ENCODE measurements around the gene EML4. TPM values are rescaled to one million over a fixed set of nuclear protein-coding genes. Genes with fewer than 3 reads are reported as not detected.

Gene EML4
- total RNA-seq, 2 donors from 2014 or later = 32.8 to 59.9 TPM

DNA sequence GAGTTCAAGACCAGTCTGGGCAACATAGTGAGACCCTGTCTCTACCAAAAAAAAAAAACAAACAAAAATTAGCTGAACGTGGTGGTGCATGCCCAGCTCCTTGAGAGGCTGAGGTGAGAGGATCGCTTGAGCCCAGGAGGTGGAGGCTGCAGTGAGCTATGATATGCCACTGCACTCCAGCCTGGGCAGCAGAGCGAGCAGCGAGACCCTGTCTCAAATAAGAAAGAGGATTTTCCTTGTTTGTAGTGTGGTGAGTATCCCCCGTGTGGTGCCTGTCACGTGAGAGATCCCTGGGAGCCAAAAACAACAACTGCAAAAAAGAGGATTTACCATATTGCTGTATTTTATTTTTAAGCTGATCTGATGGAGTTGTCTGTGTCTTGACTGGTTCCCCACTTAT is 9.2 kb downstream of the EML4 start:
- H3K9me3 ChIP-seq = no peaks in the 10 kb centered on the region
- no peaks in the 10 kb centered on the region for H3K36me3 ChIP-seq
- no peaks in the 10 kb centered on the region for H3K27me3 ChIP-seq (replicated peaks; ENCODE audit: insufficient read depth)
- peaks cover 30 to 43% of the 10 kb centered on the region in 2 donors for H3K4me1 ChIP-seq (ENCODE audit: control insufficient read depth in 1 of 2, low read depth in 2 of 2)
- TF ChIP-seq, protein P1, sequence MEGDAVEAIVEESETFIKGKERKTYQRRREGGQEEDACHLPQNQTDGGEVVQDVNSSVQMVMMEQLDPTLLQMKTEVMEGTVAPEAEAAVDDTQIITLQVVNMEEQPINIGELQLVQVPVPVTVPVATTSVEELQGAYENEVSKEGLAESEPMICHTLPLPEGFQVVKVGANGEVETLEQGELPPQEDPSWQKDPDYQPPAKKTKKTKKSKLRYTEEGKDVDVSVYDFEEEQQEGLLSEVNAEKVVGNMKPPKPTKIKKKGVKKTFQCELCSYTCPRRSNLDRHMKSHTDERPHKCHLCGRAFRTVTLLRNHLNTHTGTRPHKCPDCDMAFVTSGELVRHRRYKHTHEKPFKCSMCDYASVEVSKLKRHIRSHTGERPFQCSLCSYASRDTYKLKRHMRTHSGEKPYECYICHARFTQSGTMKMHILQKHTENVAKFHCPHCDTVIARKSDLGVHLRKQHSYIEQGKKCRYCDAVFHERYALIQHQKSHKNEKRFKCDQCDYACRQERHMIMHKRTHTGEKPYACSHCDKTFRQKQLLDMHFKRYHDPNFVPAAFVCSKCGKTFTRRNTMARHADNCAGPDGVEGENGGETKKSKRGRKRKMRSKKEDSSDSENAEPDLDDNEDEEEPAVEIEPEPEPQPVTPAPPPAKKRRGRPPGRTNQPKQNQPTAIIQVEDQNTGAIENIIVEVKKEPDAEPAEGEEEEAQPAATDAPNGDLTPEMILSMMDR (IDR thresholded peaks at IDR 0.05) = no peak
- H3K4me3 ChIP-seq = no peak overlapping the region
- no peak for DNase-seq (ENCODE audit: low spot score)
- ATAC-seq (ENCODE audit: insufficient number of reproducible peaks, low FRiP score, low read depth) = no peak
- H3K27ac ChIP-seq = no peak overlapping the region

DNA sequence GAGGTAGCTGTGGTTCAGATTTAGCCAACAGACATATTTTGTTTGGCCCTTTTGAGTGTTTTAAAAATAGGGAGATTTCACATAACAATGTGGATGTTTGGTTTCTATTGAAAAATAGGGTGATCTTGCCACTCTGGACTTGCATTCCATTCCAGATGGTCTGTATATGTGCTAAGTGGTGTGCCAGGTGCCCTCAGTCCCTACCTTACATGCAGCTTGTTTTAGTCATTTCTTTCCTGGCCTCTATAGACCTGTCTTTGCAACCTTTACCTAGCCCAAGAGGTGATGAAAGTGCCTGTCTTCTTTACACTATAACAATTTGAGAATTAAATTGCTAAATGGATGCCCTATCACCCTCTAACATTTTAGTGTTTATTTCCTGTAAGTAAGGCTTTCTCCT is 11.1 kb downstream of the EML4 start:
- no peaks in the 10 kb centered on the region for H3K36me3 ChIP-seq
- no peak for DNase-seq (ENCODE audit: low spot score)
- no peaks in the 10 kb centered on the region for H3K9me3 ChIP-seq
- peak overlapping the region; percentile 41 for H3K4me3 ChIP-seq
- no peaks in the 10 kb centered on the region for H3K27me3 ChIP-seq (replicated peaks; ENCODE audit: insufficient read depth)
- ATAC-seq (ENCODE audit: insufficient number of reproducible peaks, low FRiP score, low read depth) = no peak
- TF ChIP-seq, protein P1 (IDR thresholded peaks at IDR 0.05) = no peak
- H3K27ac ChIP-seq = peak overlapping the region in 1 of 2 donors; percentile 45
- H3K4me1 ChIP-seq (ENCODE audit: control insufficient read depth in 1 of 2, low read depth in 2 of 2) = peaks cover 33 to 39% of the 10 kb centered on the region in 2 donors

DNA sequence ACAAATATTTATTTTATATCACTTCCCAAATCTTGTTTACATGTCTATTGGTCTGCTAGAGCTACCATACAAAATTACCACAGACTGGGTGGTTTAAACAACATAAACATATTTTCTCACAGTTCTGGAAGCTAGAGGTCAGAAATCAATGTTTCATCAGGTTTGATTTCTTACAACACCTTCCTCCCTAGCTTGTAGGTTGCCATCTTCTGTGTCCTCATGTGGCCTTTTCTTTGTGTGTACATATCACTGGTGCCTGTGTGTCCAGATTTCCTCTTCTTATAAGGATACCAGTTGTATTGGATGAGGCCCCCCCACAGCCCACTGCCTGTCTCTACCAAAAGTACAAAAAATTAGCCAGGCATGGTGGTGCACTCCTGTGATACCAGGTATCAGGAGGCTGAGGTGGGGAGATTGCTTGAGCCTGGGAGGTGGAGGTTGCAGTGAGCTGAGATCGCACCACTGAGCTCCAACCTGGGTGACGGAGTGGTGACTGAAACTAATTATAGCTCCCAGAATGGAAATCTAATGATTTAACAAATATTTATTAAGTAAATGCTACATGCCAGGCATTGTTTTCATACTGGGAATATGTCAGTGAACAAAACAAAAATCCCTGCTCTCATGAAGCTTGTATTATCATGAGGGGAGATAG is 13.6 kb downstream of the EML4 start:
- Histone ChIP-seq H3K36me3 (no peaks in the 10 kb centered on the region), H3K9me3 (no peaks in the 10 kb centered on the region), H3K4me1 (ENCODE audit: control insufficient read depth in 1 of 2, low read depth in 2 of 2) (peaks cover 35 to 55% of the 10 kb centered on the region in 2 donors), H3K27me3 (replicated peaks; ENCODE audit: insufficient read depth) (no peaks in the 10 kb centered on the region), H3K27ac (no peak overlapping the region), H3K4me3 (no peak overlapping the region)
- ATAC-seq (ENCODE audit: insufficient number of reproducible peaks, low FRiP score, low read depth) = no peak
- TF ChIP-seq, protein P1 (IDR thresholded peaks at IDR 0.05) = no peak
- no peak for DNase-seq (ENCODE audit: low spot score)

DNA sequence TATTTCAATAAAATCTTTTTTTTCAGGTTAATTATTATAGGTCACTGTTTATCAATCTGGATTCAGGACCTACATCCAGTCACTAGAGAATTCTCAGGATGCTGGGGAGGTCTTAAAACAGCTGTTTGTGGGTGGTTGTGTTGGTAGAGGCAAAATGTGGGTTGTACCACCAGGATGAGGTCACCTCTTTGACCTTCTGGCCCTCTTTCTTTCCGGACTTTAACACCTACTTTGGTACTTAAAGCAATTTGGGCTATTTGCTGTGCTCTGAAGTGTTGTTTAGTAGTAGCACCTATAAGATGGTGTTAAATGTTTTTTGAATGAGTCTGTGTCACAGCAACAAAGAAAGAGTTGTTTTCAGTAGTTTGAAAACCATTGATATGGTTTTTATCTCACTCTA is 14.6 kb downstream of the EML4 start:
- H3K4me1 ChIP-seq (ENCODE audit: control insufficient read depth in 1 of 2, low read depth in 2 of 2) = peaks cover 32 to 48% of the 10 kb centered on the region in 2 donors
- no peaks in the 10 kb centered on the region for H3K9me3 ChIP-seq

DNA sequence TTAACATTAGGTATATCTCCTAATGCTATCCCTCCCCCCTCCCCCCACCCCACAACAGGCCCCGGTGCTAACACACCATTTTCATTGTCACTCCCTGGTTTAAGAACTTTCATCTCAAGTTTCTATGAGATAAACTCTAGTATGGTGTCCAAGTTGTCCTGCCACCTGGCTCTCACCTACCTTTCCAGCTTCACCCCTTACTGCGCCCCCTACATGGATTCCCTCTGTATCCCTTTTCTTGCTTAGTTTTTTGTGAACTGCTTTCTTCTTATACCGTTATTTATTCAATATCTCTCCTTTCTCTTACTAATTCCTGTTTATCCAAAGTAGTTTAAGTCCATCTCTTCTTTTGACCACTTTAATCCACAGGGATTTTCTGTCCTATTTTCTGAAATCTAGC is 15.2 kb downstream of the EML4 start:
- no peaks in the 10 kb centered on the region for H3K27me3 ChIP-seq (replicated peaks; ENCODE audit: insufficient read depth)
- no peaks in the 10 kb centered on the region for H3K9me3 ChIP-seq
- ATAC-seq (ENCODE audit: insufficient number of reproducible peaks, low FRiP score, low read depth) (no peak), DNase-seq (ENCODE audit: low spot score) (no peak)
- no peak overlapping the region for H3K4me3 ChIP-seq
- peaks cover 26 to 43% of the 10 kb centered on the region in 2 donors for H3K4me1 ChIP-seq (ENCODE audit: control insufficient read depth in 1 of 2, low read depth in 2 of 2)
- no peaks in the 10 kb centered on the region for H3K36me3 ChIP-seq
- TF ChIP-seq, protein P1 (IDR thresholded peaks at IDR 0.05) = no peak
- peak overlapping the region in 1 of 2 donors; percentile 64 for H3K27ac ChIP-seq

More for the DNA sequence above, 14.6 kb downstream of the EML4 start:
- no peak overlapping the region for H3K4me3 ChIP-seq
- H3K36me3 ChIP-seq = no peaks in the 10 kb centered on the region
- H3K27me3 ChIP-seq (replicated peaks; ENCODE audit: insufficient read depth) = no peaks in the 10 kb centered on the region
- no peak overlapping the region for H3K27ac ChIP-seq
- TF ChIP-seq, protein P1 (IDR thresholded peaks at IDR 0.05) = no peak
- DNase-seq (ENCODE audit: low spot score) (no peak), ATAC-seq (ENCODE audit: insufficient number of reproducible peaks, low FRiP score, low read depth) (no peak)
